Measurements from ENCODE around the gene CHRNB4.

Gene CHRNB4

DNA sequence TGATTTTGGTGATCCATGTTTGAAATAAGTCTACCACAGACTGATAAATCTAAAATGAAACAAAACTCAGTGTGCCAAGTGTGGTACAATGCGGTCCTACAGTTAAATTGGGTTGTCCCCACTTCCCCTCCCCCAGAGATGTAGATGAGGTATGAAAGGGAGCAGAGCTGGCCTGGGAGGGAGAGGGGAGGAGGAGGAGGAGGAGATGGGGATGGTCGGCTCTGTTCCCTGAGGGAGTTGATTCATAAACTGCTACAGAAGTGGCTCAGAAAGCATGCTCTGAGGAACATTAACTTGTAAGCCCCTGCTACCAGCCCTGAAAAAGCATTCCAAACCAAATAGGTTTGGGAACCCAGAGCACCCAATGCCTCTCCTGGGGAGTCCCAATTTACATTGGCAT lies 28.0 kb upstream of the CHRNB4 start:
- no peak for DNase-seq

DNA sequence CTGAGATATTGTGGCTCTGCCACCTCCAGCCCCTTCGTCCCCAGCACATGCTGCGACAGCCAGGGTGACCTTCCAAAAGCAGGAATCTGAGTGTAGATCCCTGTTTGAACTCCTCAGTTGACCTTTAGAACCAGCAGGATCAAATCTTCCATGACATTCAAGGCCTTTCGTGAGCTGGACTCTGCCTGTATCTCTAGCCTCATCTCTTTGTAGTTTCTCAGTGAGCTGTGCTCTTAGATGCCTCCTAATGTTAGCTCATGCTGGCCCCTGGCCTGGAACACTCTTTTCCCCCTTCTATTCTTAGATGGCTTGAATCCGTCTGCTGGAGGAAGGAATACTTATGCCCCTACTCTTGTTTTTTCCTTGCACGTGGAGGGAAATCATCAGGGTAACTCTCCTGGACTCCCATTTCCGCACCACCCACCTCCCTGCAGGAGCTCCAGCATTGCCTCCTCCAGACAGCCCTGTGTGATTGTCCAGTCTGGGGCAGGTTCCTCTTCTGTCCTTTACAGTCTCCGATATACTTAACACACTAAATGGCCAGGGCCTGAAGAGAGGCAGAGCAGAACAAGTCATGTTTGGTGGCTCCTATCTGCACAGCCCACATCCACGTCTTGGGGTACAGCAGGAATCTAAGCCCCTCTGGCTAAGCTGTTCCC lies 26.7 kb upstream of the CHRNB4 start:
- no peak for DNase-seq

DNA sequence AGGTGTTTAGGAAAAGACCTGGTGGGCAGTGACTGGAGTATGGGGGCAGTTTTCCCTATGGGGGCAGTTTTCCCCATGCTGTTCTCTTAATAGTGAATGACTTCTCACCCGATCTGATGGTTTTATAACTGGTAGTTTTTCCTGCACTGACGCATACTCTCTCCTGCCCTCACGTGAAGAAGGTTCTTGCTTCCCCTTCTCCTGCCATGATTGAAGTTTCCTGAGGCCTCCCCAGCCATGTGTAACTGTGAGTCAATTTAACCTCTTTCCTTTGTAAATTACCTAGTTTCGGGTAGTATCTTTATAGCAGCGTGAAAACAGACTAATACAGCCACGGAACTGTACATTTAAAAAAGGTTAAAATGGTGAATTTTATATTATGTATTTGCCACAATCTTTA lies 25.0 kb upstream of the CHRNB4 start:
- DNase-seq, result no peak

DNA sequence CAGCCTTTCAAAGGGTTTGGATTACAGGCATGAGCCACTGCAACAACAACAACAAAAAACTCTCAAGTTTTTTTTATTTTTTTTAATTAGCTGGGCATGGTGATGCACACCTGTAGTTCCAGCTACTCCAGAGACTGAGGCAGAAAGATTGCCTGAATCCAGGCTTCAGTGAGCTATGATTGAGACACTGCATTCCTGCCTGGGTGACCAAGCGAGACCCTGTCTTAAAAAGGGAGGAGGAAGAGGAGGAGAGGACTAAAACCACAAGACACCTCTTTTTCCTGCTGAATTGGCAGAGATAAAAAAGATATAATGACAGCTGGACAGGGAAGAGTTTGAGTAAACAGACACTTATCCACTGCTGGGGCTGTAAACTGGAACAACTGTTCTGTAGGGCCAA lies 22.7 kb upstream of the CHRNB4 start:
- DNase-seq, result no peak

DNA sequence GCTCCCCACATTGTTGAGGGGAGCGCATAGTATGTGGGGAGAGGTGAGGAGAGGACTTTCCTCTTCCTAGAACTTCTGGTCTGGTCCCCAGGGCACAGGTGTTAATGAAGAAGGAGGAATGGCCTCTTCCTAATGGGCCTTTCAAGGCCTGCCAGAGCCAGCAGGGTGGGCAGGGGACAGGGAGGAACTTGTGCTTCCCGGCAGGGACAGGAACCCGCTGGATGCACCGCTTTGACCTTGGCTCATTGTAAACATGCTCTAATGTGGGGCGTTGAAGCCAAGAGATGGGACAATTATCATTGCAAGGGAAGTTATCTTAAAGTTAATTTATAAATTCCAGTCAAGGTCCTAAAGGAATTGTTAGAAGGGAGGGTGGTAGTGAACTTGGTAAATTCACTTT lies 21.0 kb upstream of the CHRNB4 start:
- no peak for DNase-seq

DNA sequence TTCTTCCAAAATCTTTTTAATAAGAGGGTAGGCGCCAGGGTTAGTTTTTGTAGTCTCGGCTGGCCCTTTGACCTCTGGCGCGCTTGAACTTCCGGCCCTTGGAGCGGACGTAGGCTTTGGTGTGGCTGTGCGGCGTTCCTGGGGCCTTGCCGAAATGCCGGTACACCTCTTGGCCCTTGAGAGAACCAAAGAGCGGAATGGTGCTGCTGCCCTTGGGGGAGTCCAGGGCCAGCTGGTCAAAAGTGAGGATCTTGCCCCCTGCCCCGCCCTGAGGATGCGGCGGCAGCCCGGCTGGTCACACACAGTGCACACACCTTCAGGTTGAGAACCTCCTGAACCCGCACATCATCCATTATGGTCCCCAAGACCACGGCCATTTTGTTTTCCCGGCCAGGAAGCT lies 20.0 kb upstream of the CHRNB4 start:
- DNase-seq, result no peak

DNA sequence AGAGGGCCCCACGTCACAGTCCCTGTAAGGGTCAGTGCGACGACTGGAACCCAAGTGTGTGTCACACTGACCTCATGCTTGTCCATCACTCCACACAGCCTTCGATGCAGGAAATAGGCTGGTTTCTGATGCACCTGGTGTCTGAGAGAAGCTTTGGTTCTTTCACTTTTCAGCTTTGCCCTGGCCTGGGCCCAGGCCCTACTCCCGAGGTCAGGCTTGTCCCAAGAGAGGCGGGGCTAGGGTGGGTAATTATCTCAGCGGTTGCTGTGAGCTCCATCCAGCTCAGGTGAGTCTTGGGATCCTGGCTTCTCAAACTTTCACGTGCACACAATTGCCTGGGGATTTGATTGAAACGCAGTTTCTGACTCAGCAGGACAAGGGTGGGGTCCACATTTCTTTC lies 19.6 kb upstream of the CHRNB4 start:
- no peak for DNase-seq

DNA sequence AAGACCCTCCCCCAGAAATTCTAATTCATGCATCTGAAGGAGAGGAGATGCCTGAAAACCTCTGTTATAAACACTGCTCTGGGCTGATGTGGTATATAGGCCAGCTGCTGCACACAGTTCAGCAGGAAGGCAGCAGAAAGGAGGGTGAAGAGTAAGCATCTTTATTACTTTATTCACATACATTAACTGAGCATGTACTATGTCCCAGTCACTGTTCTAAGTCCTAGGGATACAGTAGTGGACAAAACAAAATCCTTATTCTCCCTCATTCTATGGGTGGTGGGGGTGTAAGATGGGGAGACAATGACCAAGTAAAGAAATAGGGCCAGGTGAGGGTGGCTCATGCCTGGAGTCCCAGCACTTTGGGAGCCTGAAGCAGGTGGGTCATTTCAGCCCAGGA lies 17.8 kb upstream of the CHRNB4 start:
- no peak for DNase-seq

DNA sequence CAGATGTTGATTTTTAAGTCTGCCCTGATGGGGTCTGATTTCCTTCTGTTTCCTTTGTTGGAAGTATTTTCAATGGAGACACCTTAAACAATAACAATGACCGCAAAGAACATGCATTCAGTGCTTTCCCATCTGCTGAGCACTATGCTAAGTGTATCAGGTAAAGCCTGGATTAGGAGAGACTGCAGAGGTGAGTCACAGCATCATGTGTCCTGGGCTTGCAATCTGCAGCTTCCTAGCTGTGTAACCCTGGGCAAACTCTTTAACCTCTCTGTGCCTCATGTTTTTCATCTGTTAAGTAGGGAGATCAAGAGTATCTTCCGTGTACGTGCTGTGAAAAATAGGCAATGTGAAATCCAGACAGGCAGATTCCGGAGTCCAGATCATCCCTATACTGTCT lies 13.3 kb upstream of the CHRNB4 start:
- DNase-seq, result no peak

DNA sequence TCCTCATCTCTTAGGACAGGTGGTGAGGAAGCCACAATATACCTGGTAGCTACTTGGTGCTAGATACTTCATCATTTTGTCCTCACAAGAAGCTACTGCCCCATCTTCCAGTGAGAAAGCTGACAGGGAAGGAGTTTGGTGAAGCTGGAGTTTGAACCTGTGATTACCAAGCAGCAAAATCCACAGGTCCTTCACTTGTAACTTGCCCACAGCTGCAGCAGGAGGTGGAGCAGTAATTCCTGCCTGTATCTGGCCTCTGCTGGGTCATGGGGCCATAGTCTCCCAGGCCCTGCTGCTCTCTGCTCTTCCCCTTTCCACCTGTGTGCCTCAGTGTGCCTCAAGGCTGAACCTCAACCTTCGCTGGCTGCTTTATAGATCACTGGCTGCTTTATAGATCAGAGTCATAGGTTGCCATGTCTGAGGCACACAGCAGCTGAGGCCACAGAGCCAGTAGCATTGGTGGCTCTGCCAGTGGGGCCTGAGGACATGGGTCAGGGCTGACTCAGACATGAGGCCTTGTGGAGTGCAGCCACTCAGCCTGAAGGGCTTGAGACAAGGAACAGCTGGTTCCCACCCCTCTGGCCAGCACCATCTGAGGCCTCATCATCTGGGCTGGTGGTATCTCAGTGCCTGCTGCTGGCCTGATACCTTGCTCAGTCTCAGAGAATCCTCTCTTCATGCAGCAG lies 11.1 kb upstream of the CHRNB4 start:
- DNase-seq, result no peak

DNA sequence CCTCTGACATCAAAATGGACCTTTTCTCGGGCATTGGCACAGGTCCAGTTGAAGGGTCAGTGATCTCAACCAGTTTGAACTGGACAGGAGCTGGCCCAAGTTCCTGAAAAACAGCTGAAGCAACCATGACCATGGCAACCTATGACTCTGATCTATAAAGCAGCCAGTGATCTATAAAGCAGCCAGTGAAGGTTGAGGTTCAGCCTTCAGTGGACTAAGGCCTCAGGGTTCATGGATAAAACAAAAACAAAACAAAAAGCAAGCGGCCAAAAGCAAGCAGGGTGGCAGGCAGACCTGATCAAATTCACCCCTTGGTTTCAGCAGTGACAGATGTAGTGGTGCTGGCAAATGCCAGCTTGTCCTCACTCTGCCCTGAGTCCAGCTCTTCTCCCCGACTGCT lies 10.0 kb upstream of the CHRNB4 start:
- DNase-seq, result no peak

DNA sequence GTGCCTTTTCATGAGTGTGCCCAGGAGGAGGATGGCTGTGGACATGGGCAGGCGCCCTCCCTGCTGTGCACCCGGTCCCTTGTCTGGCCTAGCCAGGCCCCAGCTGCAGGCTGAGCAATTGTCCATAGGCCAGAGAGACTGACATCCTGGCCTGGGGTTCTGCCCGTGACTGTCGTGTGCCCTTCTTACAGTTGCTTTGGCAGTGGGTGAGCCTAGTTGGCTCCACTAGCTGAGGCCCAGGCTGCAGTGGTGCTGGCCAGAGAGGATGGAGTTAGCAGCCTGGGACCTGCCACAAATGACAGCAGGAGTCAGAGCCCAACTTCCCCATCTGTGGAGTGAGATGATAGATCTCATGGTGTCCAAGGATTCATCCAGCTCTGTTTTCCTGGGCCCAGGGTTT lies 9.0 kb upstream of the CHRNB4 start:
- no peak for DNase-seq

DNA sequence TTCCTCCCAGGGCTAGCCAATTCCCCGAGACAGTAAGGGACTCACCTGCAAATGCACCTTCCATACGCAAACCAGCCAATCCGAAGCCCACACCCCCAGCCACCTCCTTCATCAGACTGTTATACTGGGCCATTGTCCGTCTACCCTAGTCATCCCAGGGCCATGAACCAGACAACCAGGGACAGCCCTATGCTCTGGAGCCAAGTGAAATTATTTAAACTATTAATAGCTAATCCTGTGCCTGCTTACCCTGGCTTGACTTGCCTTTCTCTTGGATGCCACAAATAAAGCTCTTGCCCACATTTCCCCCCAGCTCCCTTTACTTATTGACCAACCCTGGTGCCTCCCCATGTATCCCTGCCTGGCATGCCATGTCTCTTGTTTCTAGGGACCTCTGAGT lies 4.0 kb upstream of the CHRNB4 start:
- DNase-seq, result no peak

DNA sequence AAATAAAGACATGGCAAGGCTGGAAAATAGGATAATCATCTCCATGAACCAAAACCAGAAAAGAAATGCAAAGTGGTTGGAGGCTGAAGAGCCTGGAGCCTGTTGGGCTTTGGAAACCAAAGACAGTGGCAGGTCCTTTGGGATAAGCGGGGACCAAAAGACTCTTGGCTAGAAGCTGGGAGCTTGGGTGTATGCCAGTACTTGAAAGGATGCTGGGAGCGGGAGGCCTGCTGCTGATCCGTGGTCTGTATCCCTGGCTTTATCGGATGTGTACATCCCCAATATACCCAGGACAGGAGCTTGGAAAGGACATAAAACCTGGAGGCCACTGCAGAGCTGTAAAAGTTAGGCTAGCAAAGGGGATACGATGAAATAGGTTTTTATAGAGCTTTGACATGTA lies 1.3 kb upstream of the CHRNB4 start:
- no peak for DNase-seq

DNA sequence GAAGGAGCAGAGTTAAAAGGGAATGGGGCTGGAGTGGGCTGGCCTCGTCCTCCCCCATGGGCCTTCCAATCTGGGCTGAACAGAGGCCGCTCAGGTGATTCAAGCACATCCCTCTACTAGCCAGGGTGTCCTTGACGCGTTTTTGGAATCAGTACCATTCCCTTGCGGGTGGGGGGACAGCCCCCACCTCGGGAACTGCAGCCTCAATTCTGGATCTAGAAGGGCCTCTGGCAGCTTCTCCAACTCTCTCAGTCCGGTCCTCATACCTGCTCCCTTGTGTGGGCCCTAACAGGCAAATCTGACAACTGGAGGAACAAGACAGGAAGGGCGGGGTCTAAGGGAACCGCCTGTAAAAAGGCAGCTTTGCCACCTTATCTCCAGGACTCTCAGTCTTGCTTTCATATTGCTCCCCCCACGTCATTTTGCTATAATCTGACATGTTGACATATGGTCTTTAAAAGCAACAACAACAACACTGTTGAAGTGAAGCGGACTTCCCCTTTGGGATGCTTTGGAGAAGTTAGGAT lies 802 bp upstream of the CHRNB4 start:
- no peak for DNase-seq

DNA sequence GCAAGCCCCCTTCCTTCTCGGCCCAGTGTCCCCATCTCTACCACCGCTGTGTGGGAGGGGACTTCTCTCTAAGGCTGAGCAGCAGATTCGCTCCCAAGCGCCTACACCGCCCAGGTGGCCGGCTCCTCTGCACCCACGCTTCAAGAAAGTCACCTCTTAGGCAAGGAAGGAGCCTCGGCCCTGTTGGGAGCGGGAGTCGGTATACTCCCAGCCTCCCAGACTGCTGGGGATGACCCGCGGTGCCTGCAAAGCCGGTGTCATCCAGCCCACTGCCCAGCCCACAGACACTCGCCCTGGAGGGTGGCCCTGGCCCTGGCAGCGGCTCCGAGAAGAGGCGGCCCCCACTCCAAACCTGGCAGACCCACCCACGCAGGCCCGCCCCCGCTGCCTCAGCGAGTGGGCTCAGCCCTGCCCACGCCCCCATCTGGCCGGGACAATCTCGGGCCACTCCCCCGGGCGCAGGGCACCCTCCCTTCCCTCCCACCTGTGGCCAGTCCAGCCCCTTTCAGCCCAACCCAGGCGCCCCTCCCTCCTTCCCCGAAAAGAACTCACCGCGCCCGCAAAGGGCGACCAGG lies 396 bp downstream of the CHRNB4 start:
- DNase-seq, result no peak

DNA sequence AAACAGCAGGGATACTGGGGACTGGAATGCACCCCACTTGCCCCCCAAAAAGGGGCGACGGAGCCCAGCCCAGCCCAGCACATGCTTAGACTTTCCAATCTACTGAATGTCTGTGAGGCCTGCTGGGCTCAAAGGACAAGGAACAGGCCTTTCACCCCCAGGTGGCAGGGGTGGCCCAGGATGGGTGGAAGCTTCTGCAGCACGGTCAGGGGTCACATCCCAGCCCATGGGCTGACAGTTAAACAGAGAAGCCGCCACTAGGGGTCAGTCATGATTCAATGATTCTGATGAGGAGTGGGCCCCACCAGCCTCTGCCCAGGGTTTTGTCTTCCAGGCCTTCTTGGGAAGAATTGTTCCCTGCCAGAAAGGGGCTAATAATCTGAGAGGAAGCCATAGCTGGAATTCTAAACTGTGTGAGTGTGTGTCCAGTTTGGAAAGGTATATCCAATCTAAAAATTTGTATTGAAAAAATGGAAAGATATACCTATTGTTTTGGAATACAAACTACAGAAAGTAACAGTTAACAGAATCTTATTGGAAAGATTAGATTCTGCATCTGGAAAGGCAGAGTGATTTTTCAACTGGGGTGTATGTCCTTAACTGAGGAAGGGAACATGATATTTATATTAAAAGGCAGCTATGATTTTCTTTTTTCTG lies 2.2 kb downstream of the CHRNB4 start:
- peak; percentile 31 for DNase-seq

DNA sequence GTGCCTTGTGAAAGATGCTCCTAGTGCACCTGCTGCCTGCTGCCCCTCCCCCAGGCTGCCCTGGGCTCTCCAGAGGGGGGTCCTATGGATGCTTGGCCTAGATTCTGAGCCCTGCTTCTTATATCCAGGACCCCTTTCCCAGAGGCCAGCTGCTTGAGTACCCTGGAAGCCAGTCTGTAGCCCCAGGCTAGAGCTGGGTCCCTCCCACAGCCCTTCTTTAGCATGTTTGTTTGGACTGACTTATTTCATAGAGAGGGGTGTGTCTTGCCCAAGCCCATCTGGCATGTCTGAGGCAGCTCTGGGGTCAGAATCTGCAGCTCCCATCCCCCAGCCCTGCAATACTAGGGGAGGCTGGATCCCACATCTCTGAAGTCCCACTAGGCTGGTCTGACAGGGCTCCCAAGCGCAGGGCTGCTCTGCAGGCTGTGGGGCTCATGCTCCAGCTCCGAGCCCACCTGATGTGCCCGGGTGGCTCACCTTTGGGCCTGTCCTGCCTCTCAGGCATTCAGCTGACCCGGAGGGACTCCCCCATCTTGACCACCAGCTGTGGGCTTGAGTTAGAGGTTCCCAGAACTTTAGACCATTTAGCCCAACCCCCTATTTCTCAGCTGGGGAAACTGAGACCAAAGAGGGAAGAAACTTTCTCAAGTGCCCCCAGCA lies 3.1 kb downstream of the CHRNB4 start:
- no peak for DNase-seq

DNA sequence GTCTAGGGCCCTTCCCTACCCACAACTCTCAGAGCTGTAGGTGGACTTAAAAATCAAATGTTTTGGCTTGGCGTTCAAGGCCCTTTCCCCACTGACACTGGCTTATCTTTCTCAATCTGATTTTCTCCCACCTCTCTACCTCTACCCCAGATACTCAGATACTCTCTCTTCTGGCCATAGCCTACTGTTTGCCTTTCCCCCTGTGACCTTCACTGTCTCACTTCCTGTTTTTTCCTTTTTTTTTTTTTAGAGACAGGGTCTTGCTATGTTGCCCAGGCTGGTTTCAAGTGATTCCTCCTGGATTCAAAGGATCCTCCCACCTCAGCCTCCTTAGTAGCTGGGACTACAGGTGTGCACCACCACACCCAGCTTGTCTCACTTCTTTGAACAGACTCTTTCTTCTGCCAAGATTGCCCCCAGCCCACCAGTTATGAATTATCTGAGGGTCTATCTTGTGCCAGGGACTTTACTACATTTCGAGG lies 4.6 kb downstream of the CHRNB4 start:
- no peak for DNase-seq

DNA sequence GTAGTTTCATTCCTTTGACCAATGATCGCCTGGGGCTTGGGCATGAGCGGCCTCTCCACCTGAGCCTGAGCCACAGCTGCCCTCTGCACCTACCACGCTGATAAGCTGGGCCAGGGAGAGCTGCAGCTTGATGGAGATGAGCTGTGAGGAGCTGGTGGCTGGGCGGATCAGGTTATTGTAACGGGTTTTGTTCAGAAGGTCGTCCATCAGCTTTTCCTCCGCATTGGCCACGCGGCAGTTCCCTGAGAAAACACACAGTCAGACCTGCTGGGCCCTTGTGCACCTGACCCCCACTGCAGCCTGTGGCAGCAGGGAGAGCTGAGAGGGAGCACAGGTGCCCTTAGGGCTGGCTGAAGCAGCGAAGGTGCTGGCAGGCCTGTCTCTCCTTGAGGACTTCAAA lies 5.7 kb downstream of the CHRNB4 start:
- DNase-seq, result no peak

DNA sequence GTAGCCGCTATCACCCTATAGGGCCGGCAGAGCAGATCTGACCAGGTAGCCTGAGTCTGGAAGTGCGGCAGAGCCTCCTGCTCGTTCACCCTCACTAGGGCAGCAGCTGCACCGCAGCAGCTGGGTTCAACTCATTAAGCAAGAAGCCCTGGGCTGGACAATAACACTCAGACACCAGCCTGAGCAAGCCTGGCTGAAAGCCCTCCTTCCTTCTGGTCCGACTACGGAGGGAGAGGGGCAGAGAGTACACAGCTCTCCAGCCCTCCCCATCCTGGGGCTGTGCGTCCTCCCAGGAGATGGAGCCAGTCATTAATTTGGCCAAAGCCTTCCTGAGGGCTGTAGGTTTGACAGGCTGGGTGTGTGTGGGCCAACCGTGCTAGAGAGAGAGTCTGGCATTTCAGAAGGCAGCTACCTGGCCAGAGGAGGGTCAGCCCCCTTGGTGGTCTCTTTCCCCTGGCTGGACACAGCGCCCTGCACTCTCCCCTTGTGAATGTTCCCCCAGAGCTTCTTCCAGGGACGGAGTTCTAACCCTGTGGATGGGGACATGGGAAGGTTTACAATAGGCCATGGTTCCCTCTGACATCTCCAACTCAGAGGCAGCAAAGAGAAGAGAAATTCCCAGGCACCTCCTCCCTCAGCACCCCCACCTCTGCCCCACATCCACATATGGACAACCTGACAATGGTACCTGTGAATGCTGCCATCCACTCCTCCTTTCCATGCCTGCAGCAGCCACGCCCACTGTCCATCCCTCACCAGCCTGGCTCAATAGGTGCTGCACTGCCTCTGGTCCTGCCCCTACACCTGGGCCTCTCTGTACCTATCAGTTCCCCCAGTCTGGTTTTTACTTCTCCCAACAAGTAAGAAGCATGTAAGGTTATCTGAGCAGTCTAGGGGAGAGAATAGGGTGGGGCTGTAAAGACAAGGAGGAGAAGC lies 6.5 kb downstream of the CHRNB4 start:
- no peak for DNase-seq

DNA sequence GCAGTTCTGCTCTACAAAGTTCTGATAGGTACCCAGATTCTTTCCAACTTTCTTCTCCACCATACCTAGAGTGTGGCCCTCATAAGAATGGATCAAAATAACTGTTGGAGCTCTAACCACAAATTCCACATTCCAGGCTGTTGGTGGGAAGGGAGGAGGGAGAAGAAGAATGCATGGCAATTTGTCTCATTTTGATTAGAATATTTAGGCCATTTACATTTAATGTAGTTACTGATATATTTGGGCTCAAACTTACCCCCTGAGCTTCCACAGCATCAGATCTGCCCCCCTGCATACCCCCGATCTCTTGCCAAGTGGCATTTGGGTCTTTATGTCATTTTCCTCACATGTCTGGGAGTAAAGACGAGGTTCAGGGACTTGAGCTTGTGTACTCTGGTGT lies 7.7 kb downstream of the CHRNB4 start:
- DNase-seq, result no peak
